Motor neuron (in vitro differentiated cells): ENCODE data around the gene CDCA4. TPM values are rescaled to one million over a fixed set of nuclear protein-coding genes. Genes with fewer than 3 reads are reported as not detected.

Experiments
- ATAC-seq, 8 experiments: fragments of 200-7000 bp; cut with Tn5 transposase; replicated peaks in 6 of 8; 2 replicates each; pipeline ENCODE4 v1.8.0; 2021; ENCODE audit warnings: mild to moderate bottlenecking in 8 of 8, moderate library complexity in 8 of 8
- H3K27ac ChIP-seq, 2 donors: fragments of 250-450 bp; sonication (Bioruptor Pico); 2 replicates each; pipeline ENCODE4 v1.9.0; 2021; ENCODE audit warnings: antibody characterized with exemption in 2 of 2, mild to moderate bottlenecking in 2 of 2, moderate library complexity in 1 of 2
- H3K4me1 ChIP-seq, 2 donors: fragments of 250-450 bp; sonication (Bioruptor Pico); replicated peaks in 1 of 2; 2 replicates each; pipeline ENCODE4 v1.6.1; 2021; ENCODE audit warnings: antibody characterized with exemption in 2 of 2, mild to moderate bottlenecking in 2 of 2, moderate library complexity in 1 of 2
- H3K4me3 ChIP-seq, 5 donors: fragments of 250-450 bp; sonication (Bioruptor Pico); 2 replicates each; pipeline ENCODE4 v1.9.0; 2021; ENCODE audit warnings: antibody characterized with exemption in 5 of 5, mild to moderate bottlenecking in 5 of 5, moderate library complexity in 4 of 5
- WGBS, 10 experiments: fragments of 450-650 bp; shearing (Covaris generic); methylation state at CpG; one replicate each; pipeline ENCODE4 v1.0.0; 2022; 5-methylcytosine and 5-hydroxymethylcytosine counted together
- in situ Hi-C, 9 experiments: fragments of 400-800 bp; cut with MboI; loops; one replicate each; pipeline ENCODE4 v1.15.0; 2021; ENCODE audit warnings: low sequenced_read_pairs in 9 of 9, low pct_unique_long_range_greater_than_20kb in 2 of 9; ENCODE audit not compliant: unreplicated experiment in 9 of 9
- total RNA-seq, 8 experiments: library from RNA; unstranded; fragments of 300-600 nt; gene quantifications; 2 replicates each; pipeline versions ENCODE4 v1.2.3 to v1.2.4, GENCODE V29; 2022

Gene CDCA4
- total RNA-seq, 8 experiments from 2014 or later = 4.9 to 27.0 (median 5.6) TPM

DNA sequence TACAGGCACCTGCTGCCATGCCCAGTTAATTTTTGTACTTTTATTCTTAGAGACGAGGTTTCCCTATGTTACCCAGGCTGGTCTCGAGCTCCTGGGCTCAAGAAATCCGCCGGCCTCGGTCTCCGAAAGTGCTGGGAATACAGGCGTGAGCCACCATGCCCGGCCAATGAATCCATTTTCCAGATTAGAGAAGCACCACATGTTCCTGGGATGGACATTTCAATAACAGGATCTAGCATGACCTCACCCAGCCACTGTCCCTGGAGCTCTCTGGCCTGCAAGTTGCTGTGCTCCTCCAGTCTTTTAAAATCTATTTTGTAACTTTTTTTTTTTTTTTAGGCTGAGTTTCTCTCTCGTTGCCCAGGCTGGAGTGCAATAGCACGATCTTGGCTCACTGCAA is 42.2 kb upstream of the CDCA4 start:
- in situ Hi-C loops = no loop called here
- Histone ChIP-seq H3K4me1 (peaks cover 0 to 14% of the 10 kb centered on the region in 2 donors), H3K27ac (no peak overlapping the region), H3K4me3 (no peak overlapping the region)
- WGBS, 10 experiments = 50 to 96% (median 85%) methylated on average over 2 to 10 of the region's 10 CpGs; no CpG with 5 or more reads in 2 of the 10 experiments
- ATAC-seq = no peak

DNA sequence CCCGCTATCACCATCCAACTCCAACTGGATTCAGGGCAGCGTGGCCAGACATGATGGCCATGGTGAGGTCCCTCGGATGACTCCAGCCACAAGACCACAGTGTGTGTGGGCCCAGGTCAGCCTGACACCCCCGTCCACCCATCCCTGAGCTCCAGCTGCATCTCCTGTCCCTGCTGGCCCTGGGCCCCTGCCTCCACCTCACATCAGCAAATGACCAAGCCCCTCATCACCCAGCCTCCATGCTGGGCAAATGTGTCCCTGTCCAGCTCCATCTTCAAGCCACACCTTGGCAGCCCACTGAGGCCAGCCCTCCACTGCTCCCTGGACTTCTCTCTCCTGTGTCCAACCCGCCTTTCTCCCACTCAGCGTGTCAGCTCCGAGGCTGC is 41.2 kb upstream of the CDCA4 start:
- no peak overlapping the region for H3K4me3 ChIP-seq
- in situ Hi-C loops = no loop called here
- H3K27ac ChIP-seq = no peak overlapping the region
- no peak for ATAC-seq
- WGBS, 10 experiments = 75 to 94% (median 83%) methylated on average over 1 to 3 of the region's 7 CpGs; no CpG with 5 or more reads in 3 of the 10 experiments
- peaks cover 0 to 14% of the 10 kb centered on the region in 2 donors for H3K4me1 ChIP-seq

DNA sequence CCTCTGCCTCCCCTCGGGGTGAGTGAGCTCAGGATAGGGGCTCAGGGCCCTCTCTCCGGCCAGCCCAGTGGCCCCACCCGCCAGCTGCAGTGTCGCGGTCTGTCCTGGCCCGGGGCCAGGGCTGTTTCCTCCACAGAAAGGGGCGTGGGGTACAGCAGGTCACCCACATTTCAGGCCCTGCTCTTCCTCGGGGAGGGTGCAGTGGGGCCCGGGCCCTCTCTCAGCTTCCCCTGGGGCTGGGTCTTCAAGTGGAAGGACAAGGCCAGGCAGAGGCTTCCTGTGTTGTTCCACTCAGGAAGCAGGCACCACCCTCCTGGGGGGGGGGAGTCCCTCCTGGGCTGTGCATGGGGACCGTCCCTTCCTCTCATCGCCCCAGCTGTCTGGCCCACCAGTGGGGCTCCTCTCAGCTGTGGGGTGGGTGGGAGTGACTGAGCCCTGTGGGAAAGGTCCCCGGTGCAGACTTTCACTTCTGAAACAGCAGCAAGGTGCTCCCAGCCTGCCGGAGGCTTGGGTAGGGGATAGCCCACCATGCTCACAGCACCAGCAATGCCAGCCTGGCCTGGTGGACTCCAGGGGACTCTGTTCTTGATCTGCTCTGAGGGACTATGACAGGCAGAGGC is 40.7 kb upstream of the CDCA4 start:
- ATAC-seq = peak in 2 of 8 experiments; percentile 13 to 22
- H3K4me3 ChIP-seq = no peak overlapping the region
- in situ Hi-C loops = no loop called here
- H3K27ac ChIP-seq = no peak overlapping the region
- 0 to 100% (median 42%) methylated on average over 1 to 3 of the region's 13 CpGs; no CpG with 5 or more reads in 6 of the 10 experiments for WGBS, 10 experiments
- H3K4me1 ChIP-seq = peaks cover 0 to 14% of the 10 kb centered on the region in 2 donors

DNA sequence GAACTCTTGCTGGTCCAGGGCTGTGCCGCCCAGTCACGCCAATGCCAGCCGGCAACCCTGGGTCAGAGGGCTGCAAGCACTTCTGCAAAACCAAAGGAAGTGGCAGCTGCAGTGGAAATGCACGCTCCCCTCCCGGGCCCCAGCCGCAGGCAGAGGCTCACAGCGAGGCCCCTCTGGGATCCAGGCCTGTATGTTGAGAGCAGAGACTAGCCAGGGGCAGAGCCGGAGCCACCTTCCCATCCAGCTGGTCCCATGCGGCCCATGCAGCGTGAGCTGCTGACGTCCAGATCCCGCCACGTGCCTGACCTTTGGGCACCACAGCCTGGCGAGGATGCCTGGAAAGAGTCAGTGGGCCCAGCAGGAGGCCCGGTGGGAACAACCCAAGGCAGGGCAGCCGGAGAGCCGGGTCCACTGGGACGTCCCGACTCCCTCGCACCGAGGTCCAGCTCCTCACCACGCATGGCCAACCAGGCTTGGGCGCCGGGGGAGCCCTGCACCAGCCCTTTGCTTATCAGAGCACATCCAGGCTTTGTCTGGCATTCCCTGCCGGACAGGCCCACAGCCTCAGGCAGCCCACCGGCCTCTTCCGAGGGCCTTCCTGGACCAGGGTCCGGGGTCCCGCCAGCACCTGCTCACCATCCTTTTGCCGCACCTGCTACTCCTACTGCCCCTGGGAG is 40.0 kb upstream of the CDCA4 start:
- Histone ChIP-seq H3K27ac (no peak overlapping the region), H3K4me1 (peaks cover 0 to 14% of the 10 kb centered on the region in 2 donors), H3K4me3 (no peak overlapping the region)
- peak in 5 of 8 experiments; percentile 33 to 60 (median 52) for ATAC-seq
- in situ Hi-C loops = no loop called here
- WGBS, 10 experiments = 74 to 100% (median 90%) methylated on average over 2 to 5 of the region's 30 CpGs; no CpG with 5 or more reads in 7 of the 10 experiments

DNA sequence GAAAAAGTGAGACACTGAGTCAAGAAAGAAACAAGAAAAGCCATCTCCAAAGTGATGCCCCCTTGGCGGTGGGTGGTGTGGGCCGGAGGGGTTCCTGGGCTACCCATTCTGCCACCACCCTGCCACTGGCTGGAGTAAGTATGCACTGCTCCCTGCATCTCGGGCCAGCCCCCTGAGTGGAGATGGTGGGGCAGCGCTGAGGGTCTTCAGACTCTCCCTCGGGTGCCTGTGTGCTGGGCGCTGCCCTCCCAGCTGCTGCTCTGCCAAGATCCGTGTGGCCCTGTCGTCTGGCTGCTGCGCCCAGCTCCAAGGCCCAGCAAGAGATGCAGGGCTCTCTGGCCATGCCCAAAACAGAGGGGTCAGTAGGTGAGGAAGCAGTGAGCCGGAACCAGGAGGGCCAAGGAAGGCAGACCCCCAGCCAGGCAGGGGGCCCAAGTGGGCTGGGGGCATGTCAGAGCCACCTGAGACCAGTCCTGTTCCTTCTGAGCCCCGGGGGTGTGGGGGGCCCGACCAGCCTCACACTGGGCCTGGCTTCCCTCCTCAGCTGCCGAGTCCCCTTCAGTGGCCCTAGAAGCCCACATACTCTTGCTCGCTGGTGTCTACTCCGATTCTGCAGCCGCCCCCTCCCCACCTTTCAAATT is 39.2 kb upstream of the CDCA4 start:
- no peak overlapping the region for H3K4me3 ChIP-seq
- in situ Hi-C loops = no loop called here
- WGBS, 10 experiments = 54 to 100% (median 80%) methylated on average over 1 to 11 of the region's 16 CpGs; no CpG with 5 or more reads in 3 of the 10 experiments
- H3K27ac ChIP-seq = no peak overlapping the region
- ATAC-seq = no peak
- H3K4me1 ChIP-seq = peaks cover 0 to 12% of the 10 kb centered on the region in 2 donors

DNA sequence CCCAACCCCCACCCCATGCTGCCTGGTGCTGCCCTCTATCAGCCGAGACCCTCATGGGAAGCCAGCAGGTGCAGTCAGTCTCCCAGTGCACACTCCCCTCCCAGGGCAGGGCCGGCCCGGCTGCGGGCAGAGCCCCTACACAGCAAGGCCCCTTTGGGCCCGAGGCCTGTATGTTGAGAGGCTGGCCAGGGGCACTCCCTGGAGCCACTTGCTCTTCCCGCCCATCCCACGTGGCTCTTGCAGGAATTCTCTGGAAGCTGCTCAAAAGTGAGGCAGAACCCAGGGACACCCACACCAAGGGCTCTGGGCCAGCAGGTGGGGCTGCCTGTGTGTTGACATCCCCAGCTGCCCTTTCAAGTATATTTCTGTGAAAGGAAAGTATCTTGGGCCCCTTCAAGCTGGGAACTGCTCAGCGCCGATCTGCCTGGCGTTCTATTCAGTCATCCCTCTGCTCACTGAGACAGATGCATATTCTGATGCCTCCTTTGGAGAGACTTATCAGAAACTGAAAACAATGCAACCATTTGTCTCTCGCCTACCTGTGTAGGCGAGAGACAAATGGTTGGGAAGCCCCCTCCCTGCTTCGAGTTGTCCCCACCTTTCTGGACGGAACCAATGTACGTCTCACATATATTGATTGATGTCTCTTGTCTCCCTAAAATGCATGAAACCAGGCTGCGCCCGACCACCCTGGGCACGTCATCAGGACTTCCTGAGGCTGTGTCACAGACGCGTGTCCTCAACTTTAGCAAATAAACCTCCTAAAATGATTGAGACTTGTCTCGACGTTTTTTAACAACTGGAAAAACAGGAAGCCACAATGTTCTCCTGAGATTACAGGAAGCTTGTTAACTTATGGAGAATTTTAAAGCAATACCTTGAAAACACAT is 38.4 kb upstream of the CDCA4 start:
- H3K4me1 ChIP-seq = peaks cover 0 to 7% of the 10 kb centered on the region in 2 donors
- WGBS, 10 experiments = 0 to 100% (median 84%) methylated on average over 2 to 9 of the region's 22 CpGs; no CpG with 5 or more reads in 4 of the 10 experiments

DNA sequence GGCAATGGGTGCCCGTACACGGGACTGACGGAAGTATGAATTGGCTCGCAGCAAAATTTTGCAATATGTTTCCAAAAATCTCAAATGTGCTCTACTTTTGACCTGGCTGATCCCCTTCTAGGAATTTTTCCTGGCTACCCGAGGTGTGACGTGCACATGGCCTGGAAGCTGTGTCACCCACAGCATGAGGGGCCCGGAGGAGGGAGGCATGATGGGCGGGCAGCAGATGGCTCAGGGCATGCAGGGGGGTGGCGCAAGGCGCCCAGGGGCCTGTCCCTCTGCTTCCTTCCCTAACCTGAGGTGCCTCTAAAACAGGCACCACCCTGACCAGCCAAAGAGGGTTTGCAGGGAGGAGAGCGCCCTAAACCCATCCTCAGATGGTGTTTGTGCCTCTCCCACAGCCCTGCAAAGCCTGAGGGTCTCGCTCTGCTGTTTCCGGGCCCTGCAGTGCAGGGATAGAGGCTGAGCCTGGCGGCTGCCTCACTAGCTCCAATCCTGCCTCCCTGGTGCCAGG is 37.7 kb upstream of the CDCA4 start:
- in situ Hi-C loops = no loop called here
- no peak for ATAC-seq
- WGBS, 10 experiments = 80 to 100% (median 88%) methylated on average over 1 to 8 of the region's 14 CpGs; no CpG with 5 or more reads in 3 of the 10 experiments
- Histone ChIP-seq H3K27ac (no peak overlapping the region), H3K4me3 (no peak overlapping the region), H3K4me1 (peaks cover 0 to 7% of the 10 kb centered on the region in 2 donors)

More for the DNA sequence above, 38.4 kb upstream of the CDCA4 start:
- H3K27ac ChIP-seq = no peak overlapping the region
- ATAC-seq = peak; percentile 50 to 91 (median 76)
- no peak overlapping the region for H3K4me3 ChIP-seq
- in situ Hi-C loops = no loop called here

DNA sequence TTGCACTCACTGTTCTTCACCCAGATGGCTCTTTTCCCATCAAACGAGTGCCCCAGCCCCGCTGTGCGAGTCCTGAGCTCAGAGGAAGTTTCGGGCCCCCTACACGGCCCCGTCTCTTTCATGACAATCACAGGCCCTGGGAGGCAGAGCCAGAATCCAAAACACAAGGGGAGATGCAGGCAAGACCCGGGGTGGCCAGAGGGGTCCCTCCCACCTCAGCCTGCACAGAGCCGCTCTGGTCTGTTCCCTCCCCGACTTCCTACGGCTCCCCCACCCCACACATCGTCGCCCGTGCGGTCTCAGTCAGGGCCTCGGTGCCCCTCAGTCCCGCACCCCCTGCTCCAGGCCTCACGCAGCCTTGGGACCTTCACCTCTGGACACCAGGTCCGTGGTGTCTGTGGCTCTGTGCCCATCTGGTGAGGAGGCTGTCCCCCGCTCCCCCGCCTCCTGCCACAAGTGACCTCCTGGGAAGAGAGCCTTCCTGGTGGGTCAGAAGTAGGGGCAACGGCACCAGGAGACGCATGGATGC is 35.5 kb upstream of the CDCA4 start:
- Histone ChIP-seq H3K27ac (no peak overlapping the region), H3K4me3 (no peak overlapping the region), H3K4me1 (peaks cover 0 to 7% of the 10 kb centered on the region in 2 donors)
- ATAC-seq = no peak
- in situ Hi-C loops = no loop called here
- 20 to 100% (median 57%) methylated on average over 1 to 2 of the region's 22 CpGs; no CpG with 5 or more reads in 7 of the 10 experiments for WGBS, 10 experiments

DNA sequence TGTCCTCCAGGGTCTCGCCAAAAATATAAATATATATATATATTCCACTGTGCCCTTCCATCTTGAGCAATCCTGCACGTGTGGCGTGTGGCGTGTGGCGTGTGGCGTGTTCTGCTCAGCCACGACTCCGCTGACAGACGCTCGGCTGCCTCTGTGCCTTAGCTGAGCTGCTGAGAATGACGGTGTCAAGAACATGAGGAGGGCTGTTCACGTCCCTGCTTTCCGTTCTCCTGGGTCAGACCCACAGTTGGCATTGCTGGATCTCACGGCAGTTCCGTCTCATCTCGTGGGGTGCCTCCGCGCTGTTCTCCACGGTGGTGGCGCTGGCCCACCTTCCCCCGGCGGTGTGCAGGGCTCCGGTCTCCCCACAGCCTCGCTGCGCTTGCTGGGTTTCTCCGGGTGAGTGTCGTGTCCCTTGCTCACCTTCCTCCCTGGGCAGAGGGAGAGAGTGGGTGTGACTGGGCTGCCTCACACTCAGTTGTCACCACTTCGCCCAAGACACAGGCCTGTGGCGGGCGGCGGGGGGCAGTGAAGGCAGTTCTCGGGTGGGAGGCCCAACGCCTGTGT is 34.9 kb upstream of the CDCA4 start:
- peaks cover 0 to 5% of the 10 kb centered on the region in 2 donors for H3K4me1 ChIP-seq
- in situ Hi-C loops = no loop called here
- ATAC-seq = no peak
- H3K27ac ChIP-seq = no peak overlapping the region
- H3K4me3 ChIP-seq = no peak overlapping the region
- WGBS, 10 experiments = 30 to 90% (median 66%) methylated on average over 2 to 13 of the region's 33 CpGs; no CpG with 5 or more reads in 6 of the 10 experiments

DNA sequence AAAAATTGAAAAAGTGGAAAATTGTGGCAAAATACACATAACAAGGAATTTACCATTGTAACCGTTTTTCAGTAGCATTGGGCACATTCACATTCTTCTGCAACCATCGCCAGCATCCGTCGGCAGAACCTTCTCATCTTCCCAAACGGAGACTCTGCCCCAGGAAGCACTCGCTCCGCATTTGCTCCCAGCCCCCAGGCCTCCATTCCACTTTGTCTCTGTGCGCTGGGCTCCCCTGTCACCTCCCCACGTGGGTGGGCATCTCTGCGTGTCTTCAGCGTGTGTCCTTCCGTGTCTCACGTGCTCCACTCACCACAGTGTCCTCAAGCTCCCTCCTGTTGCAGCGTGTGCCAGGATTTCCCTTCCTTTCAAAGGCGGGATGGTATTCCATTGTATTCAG is 34.5 kb upstream of the CDCA4 start:
- WGBS, 10 experiments = 20 to 80% (median 46%) methylated on average over 1 to 15 of the region's 15 CpGs; no CpG with 5 or more reads in 1 of the 10 experiments
- ATAC-seq = no peak
- H3K4me3 ChIP-seq = no peak overlapping the region
- H3K27ac ChIP-seq = no peak overlapping the region
- in situ Hi-C loops = no loop called here
- no peaks in the 10 kb centered on the region for H3K4me1 ChIP-seq

DNA sequence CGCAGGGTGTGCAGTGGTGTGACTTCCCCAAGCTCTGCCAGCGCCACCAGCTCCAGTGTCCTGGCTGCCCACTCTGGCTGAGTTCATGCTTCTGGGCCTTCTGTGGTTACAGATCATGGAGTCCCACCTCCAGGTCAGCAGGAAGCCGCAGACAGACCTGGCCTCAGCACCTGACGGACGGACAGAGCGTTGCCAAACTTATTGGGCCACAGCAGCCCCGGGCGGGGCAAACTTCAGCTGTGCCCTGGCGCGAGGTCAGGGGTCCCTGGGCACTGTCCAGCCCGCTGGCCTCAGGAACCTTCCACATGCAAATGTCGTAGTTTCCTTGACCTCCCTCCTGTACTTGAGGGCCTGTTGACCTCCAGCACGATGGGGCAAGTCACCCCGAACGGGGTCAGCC is 33.1 kb upstream of the CDCA4 start:
- no peak for ATAC-seq
- in situ Hi-C loops = no loop called here
- Histone ChIP-seq H3K4me1 (no peaks in the 10 kb centered on the region), H3K27ac (no peak overlapping the region), H3K4me3 (no peak overlapping the region)
- WGBS, 10 experiments = 80 to 100% (median 90%) methylated on average over 1 to 7 of the region's 15 CpGs; no CpG with 5 or more reads in 3 of the 10 experiments

DNA sequence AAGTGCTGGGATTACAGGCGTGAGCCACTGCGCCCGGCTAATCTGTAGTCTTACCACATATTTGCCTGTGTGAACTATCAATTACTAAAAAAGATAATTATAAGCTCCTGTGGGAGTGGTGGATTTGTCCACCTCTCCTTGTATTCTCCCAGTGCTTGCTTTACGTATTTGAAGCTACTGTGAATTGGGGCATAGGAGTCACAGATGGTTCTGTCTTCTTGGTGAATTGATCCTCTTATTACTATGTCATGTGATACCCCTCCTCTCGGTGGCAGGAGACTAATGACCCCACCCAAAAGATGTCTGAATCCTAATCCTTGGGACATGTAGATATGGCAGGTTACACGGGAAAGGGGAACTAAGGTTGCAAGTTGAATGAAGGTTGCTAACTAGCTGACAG is 32.5 kb upstream of the CDCA4 start:
- ATAC-seq = no peak
- Histone ChIP-seq H3K4me3 (no peak overlapping the region), H3K27ac (no peak overlapping the region), H3K4me1 (no peaks in the 10 kb centered on the region)
- WGBS, 10 experiments = 53 to 100% (median 84%) methylated on average over 1 to 5 of the region's 6 CpGs
- in situ Hi-C loops = no loop called here
